Activated CD8-positive, alpha-beta memory T cell treated with anti-CD3 and anti-CD28 coated beads, Interleukin-2, amount 50 U/mL, for 1 hour (primary cell): ENCODE results near the gene RAB7A.

Source experiments
- DNase-seq: peaks from one replicate; pipeline ENCODE4 v3.0.0-alpha.2; 2020; ENCODE audit errors: extremely low read depth

The RAB7A gene

DNA sequence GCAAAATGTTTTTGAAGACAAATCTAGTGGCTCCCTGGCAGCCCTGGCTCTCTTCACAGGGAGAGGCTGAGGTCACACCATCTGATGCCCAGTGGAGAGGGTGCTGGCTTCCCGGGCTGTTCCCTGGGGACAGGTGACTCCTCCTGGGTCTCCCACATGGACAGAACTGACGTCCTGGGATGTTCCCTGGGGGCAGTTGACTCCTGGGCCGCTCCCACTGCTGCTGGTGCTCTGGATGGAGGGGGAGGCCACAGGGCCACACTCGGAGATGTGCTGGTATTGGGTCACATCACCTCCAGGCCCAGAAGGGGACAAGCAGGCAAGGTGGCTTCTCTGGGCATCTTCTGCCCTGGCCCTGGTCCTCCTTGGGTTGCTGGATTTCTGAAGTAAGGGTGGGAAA lies 125.6 kb downstream of the RAB7A start:
- no peak for DNase-seq

DNA sequence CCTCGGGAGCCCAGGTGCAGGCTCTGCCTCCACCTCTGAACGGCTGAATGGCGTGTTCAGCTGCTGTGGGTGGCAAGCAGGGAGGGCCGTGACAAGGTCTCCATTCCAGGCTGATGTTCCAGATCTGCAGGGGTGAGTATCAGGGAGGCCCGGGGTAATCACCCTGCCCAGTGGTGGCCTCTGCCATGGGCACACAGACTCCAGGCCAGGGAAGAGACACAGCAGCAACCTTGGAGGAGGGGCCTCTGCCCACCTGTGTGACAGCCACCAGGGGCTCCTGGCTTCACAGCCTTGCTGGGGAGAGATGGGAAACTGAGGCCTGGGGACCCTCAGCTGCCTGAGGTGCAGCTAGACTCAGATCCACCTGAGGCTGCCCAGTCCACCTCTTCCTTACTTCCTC lies 127.8 kb downstream of the RAB7A start:
- DNase-seq = no peak

DNA sequence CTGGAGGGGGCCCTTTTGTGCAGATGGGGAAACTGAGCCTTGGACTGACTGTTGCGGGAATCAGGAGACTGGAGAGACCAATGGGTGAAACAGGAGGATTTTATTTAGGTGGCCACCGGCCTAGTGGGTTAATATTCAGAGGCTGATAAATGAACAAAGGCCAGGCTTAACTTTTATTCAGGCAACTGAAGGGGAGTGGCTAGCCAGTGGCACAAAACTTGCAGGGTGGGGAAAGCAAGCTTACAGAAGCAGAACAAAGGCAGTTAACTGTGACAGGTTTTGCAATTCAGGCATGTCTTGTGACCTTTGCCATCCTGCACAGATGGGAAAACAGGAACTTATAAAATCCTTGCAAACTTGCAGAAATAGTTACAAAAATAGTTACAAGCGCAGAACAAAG lies 128.5 kb downstream of the RAB7A start:
- no peak for DNase-seq

DNA sequence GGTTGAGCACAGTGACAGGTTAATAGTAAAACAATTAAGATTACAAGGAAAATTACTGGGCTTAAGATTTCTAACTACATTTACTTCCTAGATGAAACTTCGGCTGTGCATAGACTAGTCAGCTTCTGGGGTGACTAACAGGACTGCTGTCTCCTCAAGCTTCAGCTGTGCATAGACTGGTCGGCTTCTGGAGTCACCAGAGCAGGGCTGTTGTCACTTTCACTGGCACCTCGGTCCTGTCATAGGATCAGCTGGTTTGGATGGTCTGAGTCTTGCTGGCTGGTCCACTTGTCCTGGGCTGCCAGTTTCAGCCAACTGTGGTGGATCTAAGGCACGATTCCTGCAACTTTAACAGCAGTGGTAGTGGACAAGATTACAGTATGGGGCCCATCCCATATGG lies 129.6 kb downstream of the RAB7A start:
- no peak for DNase-seq

DNA sequence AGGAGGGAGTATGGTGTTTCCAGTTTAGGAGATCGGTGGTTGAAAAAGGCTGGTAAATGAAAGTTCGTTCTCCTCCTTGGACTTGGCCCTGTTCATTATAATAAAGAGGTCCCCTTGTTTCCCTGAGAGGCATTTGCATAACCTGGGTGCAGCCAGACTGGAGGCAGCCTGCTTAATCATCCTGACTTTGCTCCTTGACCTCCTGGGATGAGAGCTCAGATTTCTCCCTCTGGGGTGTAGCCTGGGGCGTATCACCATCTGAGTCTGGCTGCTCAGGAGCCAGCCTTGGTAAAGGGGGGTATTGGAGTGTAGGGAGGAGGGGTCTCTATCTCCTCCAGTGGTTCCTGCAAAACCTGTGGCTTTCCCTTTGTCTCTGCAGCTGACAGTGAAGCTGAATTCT lies 132.2 kb downstream of the RAB7A start:
- no peak for DNase-seq

DNA sequence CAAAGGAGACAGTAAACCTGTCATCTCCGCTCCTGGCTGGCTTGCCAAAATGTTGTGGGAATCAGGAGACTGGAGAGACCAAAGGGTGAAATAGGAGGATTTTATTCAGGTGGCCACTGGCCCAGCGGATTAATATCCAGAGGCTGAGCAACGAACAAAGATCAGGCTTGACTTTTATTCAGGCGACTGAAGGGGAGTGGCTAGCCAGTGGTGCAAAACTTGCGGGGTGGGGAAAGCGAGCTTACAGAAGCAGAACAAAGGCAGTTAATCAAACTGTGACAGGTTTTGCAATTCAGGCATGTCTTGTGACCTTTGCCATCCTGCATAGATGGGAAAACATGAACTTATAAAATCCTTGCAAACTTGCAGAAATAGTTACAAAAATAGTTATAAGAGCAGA lies 133.6 kb downstream of the RAB7A start:
- DNase-seq = no peak

DNA sequence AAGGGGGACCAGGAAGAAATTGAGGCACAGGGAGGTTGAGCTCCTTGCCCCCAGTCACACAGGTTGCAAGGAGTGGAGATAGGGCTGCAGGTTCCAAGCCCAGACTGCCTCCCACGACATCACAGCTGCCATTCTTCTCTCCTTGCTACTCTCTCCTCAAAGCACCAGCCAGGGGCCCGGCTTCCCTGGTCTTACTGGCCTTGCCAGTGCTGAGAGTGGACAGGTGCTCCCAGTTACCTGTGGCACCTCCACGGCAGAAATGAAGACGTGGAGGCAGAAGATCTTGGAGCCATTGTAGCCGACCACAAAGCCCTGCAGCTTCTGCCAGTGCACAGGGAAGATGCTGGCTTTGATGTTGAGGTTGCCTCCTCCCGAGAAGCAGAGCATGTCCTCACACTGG lies 135.5 kb downstream of the RAB7A start:
- no peak for DNase-seq

DNA sequence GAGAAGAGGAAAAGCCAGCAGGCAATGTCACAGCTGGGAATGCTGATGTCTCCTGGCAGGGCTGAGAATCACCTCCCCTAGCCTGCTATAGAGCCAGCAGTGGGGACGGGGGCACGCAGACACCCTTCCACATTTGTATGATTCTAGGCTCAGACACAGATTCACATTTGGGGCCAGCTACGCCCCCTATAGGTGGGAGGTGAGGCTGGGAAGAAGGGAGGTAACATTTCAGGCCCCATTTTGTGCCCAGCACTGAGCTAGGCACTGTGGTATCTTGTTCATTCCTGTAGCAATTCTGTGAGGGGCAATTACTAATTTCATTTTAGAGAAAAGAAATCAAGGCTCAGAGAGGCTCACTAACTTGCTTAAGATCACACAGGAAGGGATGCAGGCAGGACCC lies 137.6 kb downstream of the RAB7A start:
- DNase-seq = no peak
